Smooth muscle cell (in vitro differentiated cells): Measurements from ENCODE around the gene PLSCR1. TPM values are rescaled to one million over a fixed set of nuclear protein-coding genes. Genes with fewer than 3 reads are reported as not detected.

Source experiments
- DNase-seq: peaks from one replicate; lab custom pipeline; 2025; ENCODE audit not compliant: unreplicated experiment; lab: John Stamatoyannopoulos, UW
- H2AFZ ChIP-seq: fragments of 200-600 bp; sonication (generic); 2 replicates; pipeline ENCODE4 v1.6.0; 2016; ENCODE audit warnings: antibody characterized with exemption, low read depth, mild to moderate bottlenecking
- H3F3A ChIP-seq: fragments of 200-600 bp; sonication (generic); 2 replicates; pipeline ENCODE4 v1.6.0; 2017; ENCODE audit warnings: antibody characterized with exemption, low read depth
- H3K27ac ChIP-seq: fragments of 200-600 bp; sonication (generic); 2 replicates; pipeline ENCODE4 v1.5.1; 2016; ENCODE audit warnings: low read depth, mild to moderate bottlenecking
- H3K27me3 ChIP-seq: fragments of 200-600 bp; sonication (generic); 2 replicates; pipeline ENCODE4 v1.6.1; 2016; ENCODE audit warnings: low read depth, mild to moderate bottlenecking
- H3K36me3 ChIP-seq: fragments of 200-600 bp; sonication (generic); 2 replicates; pipeline ENCODE4 v1.5.1; 2016; ENCODE audit warnings: low read depth
- H3K4me1 ChIP-seq: fragments of 200-600 bp; sonication (generic); 2 replicates; pipeline ENCODE4 v1.5.1; 2016; ENCODE audit warnings: low read depth
- H3K4me2 ChIP-seq: fragments of 200-600 bp; sonication (generic); 2 replicates; pipeline ENCODE4 v1.6.0; 2016; ENCODE audit warnings: mild to moderate bottlenecking
- H3K4me3 ChIP-seq: fragments of 200-600 bp; sonication (generic); 2 replicates; pipeline ENCODE4 v1.5.1; 2016; ENCODE audit warnings: mild to moderate bottlenecking
- H3K79me2 ChIP-seq: fragments of 200-600 bp; sonication (generic); 2 replicates; pipeline ENCODE4 v1.6.0; 2016; ENCODE audit warnings: low read depth, mild to moderate bottlenecking
- H3K9ac ChIP-seq: fragments of 200-600 bp; sonication (generic); 2 replicates; pipeline ENCODE4 v1.6.0; 2016; ENCODE audit warnings: low read depth
- H3K9me3 ChIP-seq: fragments of 200-600 bp; sonication (generic); replicated peaks from 2 replicates; pipeline ENCODE4 v1.5.1; 2016; ENCODE audit warnings: low read depth
- H4K20me1 ChIP-seq: fragments of 200-600 bp; sonication (generic); 2 replicates; pipeline ENCODE4 v1.6.0; 2016; ENCODE audit warnings: low read depth
- CTCF ChIP-seq: fragments of 200-600 bp; sonication (generic); IDR thresholded peaks from 2 replicates; pipeline ENCODE4 v1.5.1; 2017; ENCODE audit warnings: borderline replicate concordance, mild to moderate bottlenecking, antibody characterized with exemption; ENCODE audit not compliant: insufficient read depth, poor library complexity, severe bottlenecking
- whole genome bisulfite sequencing: methylation state at CpG from one replicate; pipeline ENCODE4 v1.1.7; 2016; ENCODE audit warnings: low lambda C conversion rate; 5-methylcytosine and 5-hydroxymethylcytosine counted together
- polyA plus RNA-seq: library from polyadenylated mRNA; unstranded; fragments of >200 nt; fragmentation: Nextera tagmentation; extraction: Ambion mirVana; gene quantifications from 2 replicates; pipeline ENCODE4 v1.2.1, GENCODE V29; 2016
- total RNA-seq: library from RNA; depleted of rRNA; stranded (reverse); fragments of >200 nt; gene quantifications from 2 replicates; pipeline ENCODE4 v1.2.3, GENCODE V29; 2014

PLSCR1 gene
- total and polyA plus RNA-seq, 2 experiments from 2014 or later: 21.6 to 36.7 TPM

- TF ChIP-seq CTCF: no peak
- no peaks in the 10 kb centered on the region for H4K20me1 ChIP-seq
- H3K4me2 ChIP-seq: no peak overlapping the region
- DNase-seq: no peak
- WGBS: 74% methylated on average over 4 of the region's 4 CpGs
- no peaks in the 10 kb centered on the region for H3F3A ChIP-seq
- H3K4me1 ChIP-seq: no peaks in the 10 kb centered on the region
- no peak overlapping the region for H3K9ac ChIP-seq
- H3K27ac ChIP-seq: no peak overlapping the region
- H3K27me3 ChIP-seq: no peaks in the 10 kb centered on the region
- H3K4me3 ChIP-seq: no peak overlapping the region
- H3K9me3 ChIP-seq: no peaks in the 10 kb centered on the region
- H2AFZ ChIP-seq: no peak overlapping the region
- H3K79me2 ChIP-seq: no peaks in the 10 kb centered on the region
- H3K36me3 ChIP-seq: no peaks in the 10 kb centered on the region
Observed at GRCh38 chr3:146517684-146518435, 26.5 kb downstream of the PLSCR1 start.

GRCh38 chr3:146513386-146514051 lies 30.9 kb downstream of the PLSCR1 start:
- Histone ChIP-seq H2AFZ (no peak overlapping the region), H3K9ac (no peak overlapping the region), H3K79me2 (no peaks in the 10 kb centered on the region), H3F3A (no peaks in the 10 kb centered on the region), H3K27ac (no peak overlapping the region), H3K36me3 (no peaks in the 10 kb centered on the region), H4K20me1 (no peaks in the 10 kb centered on the region), H3K4me3 (no peak overlapping the region), H3K4me1 (no peaks in the 10 kb centered on the region), H3K27me3 (no peaks in the 10 kb centered on the region), H3K4me2 (no peak overlapping the region), H3K9me3 (no peaks in the 10 kb centered on the region)
- TF ChIP-seq CTCF: no peak
- DNase-seq: no peak
- 91% methylated on average over 2 of the region's 2 CpGs for WGBS

GRCh38 chr3:146511402-146512134 lies 32.8 kb downstream of the PLSCR1 start:
- no peak overlapping the region for H3K9ac ChIP-seq
- 62% methylated on average over 3 of the region's 3 CpGs for WGBS
- no peak for TF ChIP-seq CTCF
- no peak overlapping the region for H3K4me3 ChIP-seq
- H2AFZ ChIP-seq: no peak overlapping the region
- no peaks in the 10 kb centered on the region for H3K79me2 ChIP-seq
- H3F3A ChIP-seq: peaks cover 3% of the 10 kb centered on the region
- H4K20me1 ChIP-seq: no peaks in the 10 kb centered on the region
- H3K9me3 ChIP-seq: no peaks in the 10 kb centered on the region
- no peak overlapping the region for H3K4me2 ChIP-seq
- H3K4me1 ChIP-seq: peaks cover 10% of the 10 kb centered on the region
- no peaks in the 10 kb centered on the region for H3K36me3 ChIP-seq
- H3K27ac ChIP-seq: no peak overlapping the region
- no peak for DNase-seq
- no peaks in the 10 kb centered on the region for H3K27me3 ChIP-seq
